ENCODE measurements around the gene BBLN.

The BBLN gene

GRCh38 chr9:128145951-128146351 is 14.1 kb upstream of the BBLN start:
- no peak for DNase-seq

- DNase-seq, result no peak
Observed at GRCh38 chr9:128146591-128147120, 13.4 kb upstream of the BBLN start.

- no peak for DNase-seq
Observed at GRCh38 chr9:128148509-128149000, 11.5 kb upstream of the BBLN start.

GRCh38 chr9:128149001-128149701 is 10.9 kb upstream of the BBLN start, which contains the start of gene LCN2:
TSS of gene LCN2 (plus strand) at chr9:128149453. CDS start at chr9:128149526, 73 bp downstream.
- DNase-seq, result no peak

- DNase-seq, result no peak
Observed at GRCh38 chr9:128149951-128150593, 10.0 kb upstream of the BBLN start.

- no peak for DNase-seq
Observed at GRCh38 chr9:128150594-128151308, 9.3 kb upstream of the BBLN start.

GRCh38 chr9:128151309-128152132 is 8.5 kb upstream of the BBLN start:
- no peak for DNase-seq

GRCh38 chr9:128152133-128153059 is 7.7 kb upstream of the BBLN start:
- no peak for DNase-seq

- no peak for DNase-seq
Observed at GRCh38 chr9:128153060-128153946, 6.8 kb upstream of the BBLN start.

GRCh38 chr9:128153947-128154695 is 5.9 kb upstream of the BBLN start:
- no peak for DNase-seq

- no peak for DNase-seq
Observed at GRCh38 chr9:128155736-128156500, 4.1 kb upstream of the BBLN start.

GRCh38 chr9:128159522-128159783 is 612 bp upstream of the BBLN start:
- peak; percentile 32 to 69 (median 53) for DNase-seq

GRCh38 chr9:128160603-128160987 is 530 bp downstream of the BBLN start:
- DNase-seq, result peak in 3 of 5 donors; percentile 10 to 46 (median 17)

GRCh38 chr9:128161215-128161902 is 1.3 kb downstream of the BBLN start:
- no peak for DNase-seq

GRCh38 chr9:128162215-128163026 is 2.4 kb downstream of the BBLN start:
- DNase-seq, result no peak

- no peak for DNase-seq
Observed at GRCh38 chr9:128163027-128163515, 3.0 kb downstream of the BBLN start.

Measured in T-helper 1 cell (primary cell).